HepG2 (cell line): ENCODE measurements around the gene C2orf80.

Experiments used
- ETV6 ChIP-seq: sonication (generic); formaldehyde crosslinking; conservative IDR thresholded peaks from 2 replicates; pipeline ENCODE4 v1.4.0; 2020; ENCODE audit warnings: missing genetic modification reagents
- HNRNPUL1 ChIP-seq: fragments of 200-400 bp; formaldehyde crosslinking; IDR thresholded peaks from 2 replicates; pipeline ENCODE4 v1.6.1; 2017; ENCODE audit warnings: low read depth, mild to moderate bottlenecking, low read length, moderate library complexity
- IKZF1 ChIP-seq: fragments of 450-650 bp; IDR thresholded peaks from 2 replicates; pipeline ENCODE4 v1.7.1; 2016
- KDM5B ChIP-seq: sonication (generic); formaldehyde crosslinking; IDR thresholded peaks from 2 replicates; pipeline ENCODE4 v1.4.0; 2020; ENCODE audit warnings: missing genetic modification reagents, mild to moderate bottlenecking, borderline replicate concordance
- SNAI1 ChIP-seq: sonication (generic); formaldehyde crosslinking; IDR thresholded peaks from 2 replicates; pipeline ENCODE4 v1.5.0; 2020; ENCODE audit warnings: mild to moderate bottlenecking, missing genetic modification reagents, borderline replicate concordance
- STAT5B ChIP-seq: sonication (generic); formaldehyde crosslinking; IDR thresholded peaks from 2 replicates; pipeline ENCODE4 v1.4.0; 2020; ENCODE audit warnings: missing genetic modification reagents
- TEAD3 ChIP-seq: optimal IDR thresholded peaks from 2 replicates; pipeline ENCODE3; 2016; ENCODE audit warnings: borderline replicate concordance
- ZBTB7A ChIP-seq: sonication (generic); formaldehyde crosslinking; IDR thresholded peaks from 2 replicates; pipeline ENCODE4 v1.8.0; 2022; ENCODE audit warnings: mild to moderate bottlenecking, missing genetic modification reagents
- ZNF256 ChIP-seq: sonication (generic); formaldehyde crosslinking; conservative IDR thresholded peaks from 2 replicates; pipeline ENCODE4 v1.4.0; 2020; ENCODE audit warnings: missing genetic modification reagents
- ZSCAN9 ChIP-seq: IDR thresholded peaks from 2 replicates; pipeline ENCODE4 v1.6.1; 2016; ENCODE audit warnings: borderline replicate concordance

DNA sequence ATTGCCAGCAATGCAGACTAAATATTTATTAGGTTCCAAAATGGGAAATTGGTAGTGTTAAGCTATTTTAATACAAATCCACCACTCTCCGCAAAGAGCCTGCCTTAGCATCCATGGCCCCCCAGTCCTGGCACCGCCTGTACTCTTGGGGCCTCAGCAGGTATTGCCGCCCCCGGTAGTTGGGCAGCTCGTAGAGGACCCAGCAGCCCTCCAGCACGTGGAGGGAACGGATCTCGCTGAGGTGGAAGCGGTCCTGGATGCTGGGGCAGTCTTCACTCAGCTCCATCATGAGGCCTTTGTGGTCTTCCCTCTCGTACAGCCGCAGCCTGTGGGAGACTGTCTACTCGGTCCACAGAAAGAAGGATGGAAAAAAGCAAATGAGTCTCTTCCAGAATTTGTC, 61.7 kb downstream of the C2orf80 start:
- no peak for TF ChIP-seq ZSCAN9 (CRISPR knock-in tag)
- no peak for TF ChIP-seq ETV6 (CRISPR knock-in tag)
- TF ChIP-seq HNRNPUL1 = no peak
- no peak for TF ChIP-seq SNAI1 (CRISPR knock-in tag)
- no peak for TF ChIP-seq STAT5B
- no peak for TF ChIP-seq IKZF1
- TF ChIP-seq ZBTB7A (CRISPR knock-in tag) = no peak
- TF ChIP-seq ZNF256 (CRISPR knock-in tag) = no peak
- no peak for TF ChIP-seq TEAD3 (CRISPR knock-in tag)
- TF ChIP-seq KDM5B (CRISPR knock-in tag) = no peak
